Subcutaneous abdominal adipose tissue (tissue), 5 donors: ENCODE results near the gene ALK.
A peak's percentile ranks its signal among the peaks of the same experiment; 100 is the strongest.

Source experiments
- H3K27ac ChIP-seq: one replicate; pipeline ENCODE4 v1.7.0; 2013; ENCODE audit warnings: low read depth, mild to moderate bottlenecking, inconsistent platforms, low read length, moderate library complexity
- H3K27me3 ChIP-seq, 5 donors: one replicate each; pipeline ENCODE4 v1.7.0; 2013; ENCODE audit warnings: low read length in 5 of 5, inconsistent platforms in 1 of 5; ENCODE audit not compliant: control insufficient read depth in 5 of 5, insufficient read depth in 4 of 5
- H3K36me3 ChIP-seq, 5 donors: one replicate each; pipeline ENCODE4 v1.7.0; 2013; ENCODE audit warnings: low read length in 5 of 5; ENCODE audit not compliant: control insufficient read depth in 5 of 5, insufficient read depth in 5 of 5
- H3K4me1 ChIP-seq, 5 donors: one replicate each; pipeline ENCODE4 v1.7.0; 2013; ENCODE audit warnings: low read length in 5 of 5, mild to moderate bottlenecking in 3 of 5, moderate library complexity in 1 of 5; ENCODE audit not compliant: control insufficient read depth in 5 of 5, insufficient read depth in 5 of 5
- H3K4me3 ChIP-seq, 5 donors: one replicate each; pipeline ENCODE4 v1.7.0; 2013; ENCODE audit warnings: low read length in 5 of 5, low read depth in 1 of 5
- H3K9ac ChIP-seq, 5 donors: one replicate each; pipeline ENCODE4 v1.7.0; 2013; ENCODE audit warnings: low read length in 5 of 5, mild to moderate bottlenecking in 4 of 5, moderate library complexity in 3 of 5
- H3K9me3 ChIP-seq, 5 donors: one replicate each; pipeline ENCODE4 v1.7.0; 2013; ENCODE audit warnings: low read length in 5 of 5; ENCODE audit not compliant: control insufficient read depth in 5 of 5
- donor health status: healthy.
- donor health status: healthy.
- donor health status: healthy.
- donor health status: healthy.
- donor health status: healthy.

The ALK gene

DNA sequence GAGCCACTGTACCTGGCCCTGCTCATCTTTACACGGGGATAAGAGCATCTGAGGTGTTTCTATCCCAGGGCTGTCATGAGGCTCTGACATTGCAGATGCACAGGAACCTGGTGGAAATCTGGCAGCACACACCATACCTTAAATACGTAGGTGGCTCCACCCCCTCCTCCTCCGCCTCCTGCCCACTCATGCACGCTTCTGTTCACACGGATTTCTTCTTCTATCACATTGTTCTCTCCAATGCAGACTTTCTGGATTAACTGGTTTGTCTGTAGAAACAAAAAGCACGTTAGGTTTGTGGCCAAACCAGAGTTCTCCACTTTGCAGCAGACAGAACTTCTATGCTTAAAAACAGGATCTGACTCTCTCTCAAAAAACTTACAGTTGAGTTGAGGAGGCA is 688.0 kb downstream of the ALK start:
- Histone ChIP-seq H3K4me3 (no peak overlapping the region), H3K27me3 (peaks cover 6 to 29% (median 13%) of the 10 kb centered on the region in 5 donors), H3K9me3 (no peaks in the 10 kb centered on the region), H3K27ac (no peak overlapping the region), H3K36me3 (no peaks in the 10 kb centered on the region), H3K4me1 (peaks cover 0 to under 1% (median 0%) of the 10 kb centered on the region in 5 donors), H3K9ac (no peak overlapping the region)

DNA sequence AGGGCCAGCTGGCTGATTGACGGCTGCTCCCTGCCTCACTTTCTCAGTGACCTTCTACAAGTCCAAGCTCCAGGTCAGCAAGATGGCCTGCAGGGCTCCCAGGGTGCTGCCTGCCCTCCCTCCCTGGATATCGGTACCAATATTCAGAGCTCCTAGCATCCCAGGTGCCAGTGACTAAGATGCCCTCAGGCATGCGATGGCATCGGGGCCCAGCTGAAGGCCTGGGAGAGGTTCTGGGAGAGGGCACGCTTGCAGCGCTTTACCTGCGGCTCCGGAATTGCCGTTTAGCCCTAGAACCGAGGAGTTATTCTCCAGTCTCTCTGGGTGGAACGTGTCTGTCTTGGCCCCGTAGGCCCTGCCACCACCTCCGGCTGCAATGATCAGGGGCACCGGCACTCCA is 689.3 kb downstream of the ALK start:
- no peaks in the 10 kb centered on the region for H3K9me3 ChIP-seq

DNA sequence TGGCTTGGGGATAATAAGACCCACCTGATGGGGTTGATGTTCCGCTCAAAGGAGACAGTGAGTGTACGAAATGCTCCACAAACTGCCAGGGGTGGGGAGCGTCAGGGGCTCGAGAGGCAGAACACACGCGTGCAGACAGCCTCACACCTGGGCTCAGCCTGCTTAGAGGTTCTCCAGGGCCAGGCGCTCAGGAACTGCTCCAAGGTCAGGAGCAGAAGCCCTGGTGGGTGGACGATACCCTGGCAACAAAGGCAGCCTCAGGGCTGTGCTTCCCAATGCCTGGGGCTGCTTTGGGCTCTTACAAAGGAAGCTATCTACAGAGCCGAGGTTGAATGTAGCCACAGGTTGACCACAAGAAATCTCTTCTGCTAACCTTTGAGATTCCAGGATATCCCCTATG is 691.7 kb downstream of the ALK start:
- Histone ChIP-seq H3K36me3 (no peaks in the 10 kb centered on the region), H3K4me1 (peaks cover under 1 to 11% (median 5%) of the 10 kb centered on the region in 5 donors), H3K4me3 (no peak overlapping the region), H3K27ac (no peak overlapping the region), H3K9me3 (no peaks in the 10 kb centered on the region), H3K9ac (no peak overlapping the region), H3K27me3 (peaks cover 24 to 47% (median 28%) of the 10 kb centered on the region in 5 donors)

More for the DNA sequence above, 689.3 kb downstream of the ALK start:
- H3K4me1 ChIP-seq: peaks cover 0 to 4% (median 0%) of the 10 kb centered on the region in 5 donors
- H3K4me3 ChIP-seq: no peak overlapping the region
- H3K9ac ChIP-seq: no peak overlapping the region
- H3K27ac ChIP-seq: no peak overlapping the region
- peaks cover 17 to 42% (median 22%) of the 10 kb centered on the region in 5 donors for H3K27me3 ChIP-seq
- H3K36me3 ChIP-seq: no peaks in the 10 kb centered on the region

DNA sequence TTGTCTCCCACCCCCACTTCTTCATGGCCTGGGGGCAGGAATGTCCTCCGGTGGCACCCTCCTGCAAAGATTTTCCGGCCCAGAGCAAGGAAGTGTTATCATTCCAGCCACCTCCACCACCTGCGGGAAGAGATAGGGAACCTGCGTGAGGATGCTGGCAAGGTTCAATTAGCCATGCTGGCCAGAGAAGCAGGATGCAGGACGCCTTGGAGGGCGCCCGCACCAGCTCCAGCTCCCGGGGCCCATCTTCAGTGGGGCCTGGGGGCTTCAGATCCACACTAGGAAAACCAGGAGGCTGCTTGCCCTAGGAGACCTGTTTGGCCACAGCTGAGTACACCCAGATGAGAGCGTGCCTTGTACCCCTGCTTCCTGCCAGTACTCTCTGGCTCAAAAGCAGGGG is 692.4 kb downstream of the ALK start:
- Histone ChIP-seq H3K4me3 (no peak overlapping the region), H3K9ac (no peak overlapping the region), H3K36me3 (no peaks in the 10 kb centered on the region), H3K4me1 (peaks cover 2 to 18% (median 12%) of the 10 kb centered on the region in 5 donors), H3K27me3 (peaks cover 24 to 46% (median 28%) of the 10 kb centered on the region in 5 donors), H3K27ac (no peak overlapping the region), H3K9me3 (no peaks in the 10 kb centered on the region)

DNA sequence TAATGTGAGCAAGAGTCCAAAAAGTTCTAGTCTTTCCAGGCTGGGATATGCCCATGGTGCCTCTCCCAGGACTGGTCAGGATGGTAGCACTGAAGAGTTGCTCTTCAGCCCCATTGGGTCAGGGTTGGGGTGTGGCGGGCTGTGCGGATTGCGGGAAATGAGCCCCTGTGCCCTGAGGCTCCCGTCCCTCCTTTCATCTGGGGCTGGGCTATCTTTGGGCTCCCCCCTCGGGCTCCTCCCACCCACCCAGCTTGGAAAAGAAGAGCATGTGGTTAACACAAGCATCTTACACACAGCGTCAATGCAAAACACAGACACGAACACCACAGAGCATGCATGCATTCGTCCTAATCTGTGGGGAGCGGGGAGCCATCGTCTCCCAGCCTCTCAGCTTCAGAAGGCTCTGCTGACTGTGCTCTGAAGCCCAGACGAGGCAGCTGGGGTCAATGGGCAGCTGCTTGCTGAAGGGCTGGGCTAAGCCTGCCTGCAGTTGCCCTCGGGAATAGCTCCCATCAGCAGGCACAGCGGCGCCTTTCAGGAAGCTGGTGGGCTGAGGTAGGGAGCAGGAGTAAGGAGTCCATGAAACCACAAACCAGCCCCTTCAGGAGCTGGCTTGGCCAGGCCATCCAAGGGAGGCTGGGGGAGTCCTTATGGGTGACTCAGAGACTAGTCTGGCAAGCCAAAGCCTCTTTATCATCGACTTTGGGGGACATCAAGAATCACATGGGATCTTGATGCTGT is 693.3 kb downstream of the ALK start:
- Histone ChIP-seq H3K9ac (no peak overlapping the region), H3K36me3 (no peaks in the 10 kb centered on the region), H3K27me3 (peaks cover 24 to 46% (median 28%) of the 10 kb centered on the region in 5 donors), H3K27ac (no peak overlapping the region), H3K4me3 (no peak overlapping the region), H3K4me1 (peaks cover 4 to 27% (median 20%) of the 10 kb centered on the region in 5 donors), H3K9me3 (no peaks in the 10 kb centered on the region)

DNA sequence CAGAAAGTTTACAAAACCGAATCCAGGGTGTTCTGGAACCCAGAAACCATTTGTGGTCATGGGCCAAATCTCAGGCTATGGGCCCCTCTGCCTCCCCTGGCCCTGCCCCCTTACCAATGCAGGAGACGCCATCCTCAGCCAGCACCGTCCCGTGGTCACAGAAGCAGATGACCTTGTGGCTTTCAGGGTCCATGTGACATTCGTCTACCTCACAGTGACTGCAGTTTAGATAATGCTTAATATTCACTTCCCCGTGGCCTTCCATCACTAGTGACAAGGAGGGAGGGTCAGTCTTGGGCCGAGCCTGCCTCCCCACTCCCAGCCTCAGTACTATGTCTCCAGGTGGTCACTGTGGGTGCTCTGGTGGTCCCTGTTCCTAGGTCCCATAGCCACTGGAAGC is 694.6 kb downstream of the ALK start:
- Histone ChIP-seq H3K9ac (no peak overlapping the region), H3K36me3 (no peaks in the 10 kb centered on the region), H3K27ac (no peak overlapping the region), H3K4me3 (no peak overlapping the region), H3K4me1 (peaks cover 4 to 29% (median 23%) of the 10 kb centered on the region in 5 donors), H3K27me3 (peaks cover 24 to 39% (median 28%) of the 10 kb centered on the region in 5 donors), H3K9me3 (no peaks in the 10 kb centered on the region)

DNA sequence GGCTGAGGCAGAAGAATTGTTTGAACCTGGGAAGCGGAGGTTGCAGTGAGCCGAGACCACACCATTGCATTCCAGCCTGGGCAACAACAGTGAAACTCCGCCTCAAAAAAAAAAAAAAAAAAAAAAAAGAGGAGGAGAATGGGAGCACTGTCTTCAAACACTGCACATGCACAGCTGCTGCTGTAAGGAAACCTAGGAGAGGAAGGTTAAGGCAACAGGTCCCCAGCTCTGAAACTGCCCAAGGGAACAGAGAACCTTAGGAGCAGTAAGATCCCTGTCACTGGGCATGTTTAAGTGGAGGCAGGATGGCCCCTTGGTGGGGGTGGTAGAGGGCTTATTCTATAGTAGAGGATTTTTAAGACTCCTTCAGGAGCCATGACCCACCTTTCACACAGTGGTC is 695.0 kb downstream of the ALK start:
- Histone ChIP-seq H3K9me3 (no peaks in the 10 kb centered on the region), H3K27me3 (peaks cover 24 to 39% (median 28%) of the 10 kb centered on the region in 5 donors), H3K27ac (no peak overlapping the region), H3K9ac (no peak overlapping the region), H3K4me3 (no peak overlapping the region), H3K4me1 (peaks cover 4 to 29% (median 23%) of the 10 kb centered on the region in 5 donors), H3K36me3 (no peaks in the 10 kb centered on the region)

DNA sequence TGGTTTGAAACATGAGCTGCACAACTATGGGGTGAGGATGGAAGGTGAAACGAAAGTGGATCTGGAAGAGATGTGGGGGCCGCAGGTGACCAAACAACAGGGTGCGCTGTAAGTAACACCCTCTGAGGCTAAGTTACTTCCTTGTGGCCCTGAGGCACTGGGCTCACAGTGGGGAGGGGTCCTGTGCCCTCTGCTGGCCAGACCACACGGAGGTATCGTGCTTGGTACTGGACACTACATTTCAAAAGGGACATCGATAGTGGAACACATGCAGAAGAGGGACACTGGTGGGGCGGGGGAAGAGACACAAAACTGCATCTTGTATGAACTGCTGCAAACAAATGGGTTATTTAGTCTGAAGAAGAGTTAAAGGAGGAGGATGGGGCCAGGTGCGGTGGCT is 695.6 kb downstream of the ALK start:
- H3K36me3 ChIP-seq: no peaks in the 10 kb centered on the region
- H3K4me1 ChIP-seq: peaks cover 7 to 29% (median 23%) of the 10 kb centered on the region in 5 donors
- no peak overlapping the region for H3K27ac ChIP-seq
- no peak overlapping the region for H3K4me3 ChIP-seq
- H3K9me3 ChIP-seq: no peaks in the 10 kb centered on the region
- H3K27me3 ChIP-seq: peaks cover 24 to 39% (median 28%) of the 10 kb centered on the region in 5 donors
- H3K9ac ChIP-seq: no peak overlapping the region

DNA sequence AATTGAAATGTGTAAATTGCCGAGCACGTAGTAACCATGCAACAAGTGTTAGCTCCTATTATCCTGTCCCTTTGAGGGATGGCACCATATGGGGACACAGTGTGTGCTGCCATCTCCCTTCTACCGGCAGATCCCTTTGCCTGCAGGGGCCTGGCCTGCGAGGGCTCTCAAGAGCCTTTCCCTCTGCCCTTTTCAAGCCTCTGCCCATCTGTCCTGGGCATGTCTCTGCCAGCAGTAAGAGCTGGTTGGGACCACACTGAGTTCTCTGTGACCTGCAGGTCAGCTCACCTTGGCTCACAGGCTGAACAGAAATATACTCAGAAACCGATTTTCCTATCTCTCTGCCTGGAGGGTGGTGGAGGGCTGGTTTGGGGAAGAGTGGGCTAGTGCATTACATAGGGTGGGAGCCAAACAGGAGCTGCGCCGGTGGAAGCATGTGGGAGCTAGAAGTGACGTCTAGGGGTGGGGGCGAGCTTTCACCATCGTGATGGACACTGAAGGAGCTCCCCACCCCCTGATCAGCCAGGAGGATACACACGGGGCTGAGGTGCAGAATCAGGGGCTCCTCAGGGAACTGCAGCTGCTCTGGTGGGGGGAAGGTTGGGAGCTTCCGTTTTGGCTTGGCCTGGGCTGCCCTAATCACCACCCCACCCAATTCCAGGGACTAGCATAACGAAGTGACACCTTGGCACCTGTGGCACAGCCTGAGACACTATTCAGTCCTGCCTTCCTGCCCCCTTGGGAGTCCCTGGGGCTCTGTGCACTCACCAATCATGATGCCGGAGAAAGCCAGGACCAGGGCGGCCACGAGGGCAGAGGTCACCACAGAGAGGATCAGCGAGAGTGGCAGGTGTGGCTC is 696.5 kb downstream of the ALK start:
- H3K4me1 ChIP-seq: peaks cover 7 to 29% (median 23%) of the 10 kb centered on the region in 5 donors
- H3K27ac ChIP-seq: no peak overlapping the region
- H3K9ac ChIP-seq: no peak overlapping the region
- peaks cover 24 to 38% (median 28%) of the 10 kb centered on the region in 5 donors for H3K27me3 ChIP-seq
- H3K4me3 ChIP-seq: peak overlapping the region in 1 of 5 donors; percentile 9
- no peaks in the 10 kb centered on the region for H3K36me3 ChIP-seq
- no peaks in the 10 kb centered on the region for H3K9me3 ChIP-seq
